Osteoblast (primary cell): ENCODE results near the gene TSPAN2. TPM values are rescaled to one million over a fixed set of nuclear protein-coding genes. Genes with fewer than 3 reads are reported as not detected.

Experiments used
- DNase-seq: peaks from one replicate; pipeline ENCODE4 v3.0.0; 2011; ENCODE audit warnings: low spot score, mixed read lengths; ENCODE audit not compliant: insufficient read length; ENCODE audit errors: missing footprints
- H2AFZ ChIP-seq: 2 replicates; pipeline ENCODE4 v1.6.0; 2011; ENCODE audit warnings: mild to moderate bottlenecking, low read length
- H3K27ac ChIP-seq: 2 replicates; pipeline ENCODE4 v1.5.1; 2011; ENCODE audit warnings: mild to moderate bottlenecking, low read depth, low read length, moderate library complexity
- H3K27me3 ChIP-seq: 2 replicates; pipeline ENCODE4 v1.6.0; 2012; ENCODE audit warnings: mild to moderate bottlenecking, control low read depth, inconsistent platforms, low read length, moderate library complexity; ENCODE audit not compliant: insufficient read depth
- H3K36me3 ChIP-seq: 2 replicates; pipeline ENCODE4 v1.5.1; 2011; ENCODE audit warnings: mild to moderate bottlenecking, low read length, control low read depth, moderate library complexity; ENCODE audit not compliant: insufficient read depth
- H3K4me1 ChIP-seq: 2 replicates; pipeline ENCODE4 v1.5.1; 2011; ENCODE audit warnings: mild to moderate bottlenecking, low read length, control low read depth, moderate library complexity; ENCODE audit not compliant: insufficient read depth
- H3K4me2 ChIP-seq: 2 replicates; pipeline ENCODE4 v1.6.0; 2011; ENCODE audit warnings: mild to moderate bottlenecking, low read length; ENCODE audit not compliant: insufficient read depth
- H3K4me3 ChIP-seq: fragments of 200-600 bp; sonication (generic); 3 replicates; pipeline ENCODE4 v1.5.1; 2012; ENCODE audit warnings: mild to moderate bottlenecking, low read length, inconsistent platforms; ENCODE audit not compliant: insufficient read depth
- H3K79me2 ChIP-seq: 2 replicates; pipeline ENCODE4 v1.6.0; 2012; ENCODE audit warnings: mild to moderate bottlenecking, low read length, control low read depth, inconsistent platforms; ENCODE audit not compliant: insufficient read depth
- H3K9me3 ChIP-seq: 2 replicates; pipeline ENCODE4 v1.5.1; 2011; ENCODE audit warnings: low read depth, low read length, control low read depth
- H4K20me1 ChIP-seq: 2 replicates; pipeline ENCODE4 v1.6.0; 2012; ENCODE audit warnings: mild to moderate bottlenecking, low read length, control low read depth; ENCODE audit not compliant: insufficient read depth
- CTCF ChIP-seq: IDR thresholded peaks from 2 replicates; pipeline ENCODE4 v1.5.1; 2011; ENCODE audit warnings: mild to moderate bottlenecking, low read depth, low read length, moderate library complexity; ENCODE audit errors: extremely low read depth
- total RNA-seq: library from RNA; depleted of rRNA; stranded (reverse); fragments of >200 nt; gene quantifications from 2 replicates; pipeline ENCODE4 v1.2.3, GENCODE V29; 2012

TSPAN2 gene
- total RNA-seq, 1 donor: 1.4 TPM

- H3K27ac ChIP-seq: no peak overlapping the region
- H2AFZ ChIP-seq: no peak overlapping the region
- no peaks in the 10 kb centered on the region for H4K20me1 ChIP-seq
- no peak for TF ChIP-seq CTCF
- DNase-seq: no peak
- no peak overlapping the region for H3K4me2 ChIP-seq
- no peaks in the 10 kb centered on the region for H3K9me3 ChIP-seq
- no peaks in the 10 kb centered on the region for H3K27me3 ChIP-seq
- H3K4me3 ChIP-seq: no peak overlapping the region
- no peaks in the 10 kb centered on the region for H3K36me3 ChIP-seq
- H3K4me1 ChIP-seq: no peaks in the 10 kb centered on the region
- no peaks in the 10 kb centered on the region for H3K79me2 ChIP-seq
Observed at GRCh38 chr1:115012006-115012405, 77.3 kb downstream of the TSPAN2 start.

- Histone ChIP-seq H3K4me2 (no peak overlapping the region), H3K27me3 (peaks cover 7% of the 10 kb centered on the region), H3K9me3 (no peaks in the 10 kb centered on the region), H3K4me1 (no peaks in the 10 kb centered on the region), H3K79me2 (no peaks in the 10 kb centered on the region), H4K20me1 (no peaks in the 10 kb centered on the region), H3K36me3 (no peaks in the 10 kb centered on the region), H2AFZ (no peak overlapping the region), H3K4me3 (no peak overlapping the region), H3K27ac (no peak overlapping the region)
- no peak for DNase-seq
- TF ChIP-seq CTCF: no peak
Observed at GRCh38 chr1:115006191-115006590, 83.1 kb downstream of the TSPAN2 start.

Other genes with a start within 250 kb of the TSPAN2 start
- not detected in 2 replicates for gene SYCP1, start 234.6 kb downstream of the TSPAN2 start, total RNA-seq
- not detected in 2 replicates for gene TSHB, start 59.7 kb downstream of the TSPAN2 start, total RNA-seq
- gene NGF, start 248.7 kb upstream of the TSPAN2 start, total RNA-seq: 3.8 and 6.2 TPM in 2 replicates